HEK293 (cell line): ENCODE data around the gene RNF13.
A peak's percentile ranks its signal among the peaks of the same experiment; 100 is the strongest.

Experiments used
- GLIS2 ChIP-seq: fragments of 450-650 bp; formaldehyde crosslinking; IDR thresholded peaks from 2 replicates; pipeline ENCODE4 v1.5.1; 2016; ENCODE audit warnings: missing biosample characterization, missing genetic modification characterization
- KLF16 ChIP-seq: fragments of 450-650 bp; formaldehyde crosslinking; IDR thresholded peaks from 2 replicates; pipeline ENCODE4 v1.5.1; 2017; ENCODE audit warnings: missing biosample characterization, missing genetic modification characterization
- KLF9 ChIP-seq: fragments of 450-650 bp; formaldehyde crosslinking; IDR thresholded peaks from 2 replicates; pipeline ENCODE4 v1.5.1; 2016; ENCODE audit warnings: missing biosample characterization, missing genetic modification characterization, low read depth
- MYNN ChIP-seq: fragments of 450-650 bp; formaldehyde crosslinking; IDR thresholded peaks from 2 replicates; pipeline ENCODE4 v1.5.1; 2016; ENCODE audit warnings: missing biosample characterization, missing genetic modification characterization, borderline replicate concordance
- PRDM4 ChIP-seq: fragments of 450-650 bp; formaldehyde crosslinking; IDR thresholded peaks from 2 replicates; pipeline ENCODE4 v1.5.1; 2017; ENCODE audit warnings: missing biosample characterization, missing genetic modification characterization
- SETDB1 ChIP-seq: IDR thresholded peaks from one replicate; pipeline ENCODE4 v1.6.1; 2017; ENCODE audit warnings: mild to moderate bottlenecking, low read length, moderate library complexity, mixed read lengths; ENCODE audit not compliant: insufficient read length
- SP7 ChIP-seq: fragments of 450-650 bp; formaldehyde crosslinking; IDR thresholded peaks from 2 replicates; pipeline ENCODE4 v1.5.1; 2016; ENCODE audit warnings: missing biosample characterization, missing genetic modification characterization
- YY2 ChIP-seq: fragments of 450-650 bp; formaldehyde crosslinking; IDR thresholded peaks from 2 replicates; pipeline ENCODE4 v1.5.1; 2016; ENCODE audit warnings: missing biosample characterization, missing genetic modification characterization
- ZBTB7A ChIP-seq: fragments of 450-650 bp; formaldehyde crosslinking; IDR thresholded peaks from 2 replicates; pipeline ENCODE4 v1.5.1; 2016; ENCODE audit warnings: low read depth, missing biosample characterization, missing genetic modification characterization
- ZFHX2 ChIP-seq: fragments of 450-650 bp; formaldehyde crosslinking; conservative IDR thresholded peaks from 2 replicates; pipeline ENCODE4 v1.5.1; 2016; ENCODE audit warnings: missing biosample characterization, missing genetic modification characterization
- ZFP3 ChIP-seq: fragments of 450-650 bp; formaldehyde crosslinking; IDR thresholded peaks from 2 replicates; pipeline ENCODE4 v1.5.1; 2016; ENCODE audit warnings: low read depth, missing biosample characterization, missing genetic modification characterization
- ZNF184 ChIP-seq: fragments of 450-650 bp; IDR thresholded peaks from 2 replicates; pipeline ENCODE4 v1.5.1; 2018; ENCODE audit warnings: missing biosample characterization, mild to moderate bottlenecking, missing genetic modification characterization
- ZNF19 ChIP-seq: fragments of 450-650 bp; formaldehyde crosslinking; IDR thresholded peaks from 2 replicates; pipeline ENCODE4; 2016; ENCODE audit warnings: missing biosample characterization, missing genetic modification characterization, low read depth
- ZNF23 ChIP-seq: fragments of 450-650 bp; formaldehyde crosslinking; IDR thresholded peaks from 2 replicates; pipeline ENCODE4 v1.5.1; 2016; ENCODE audit warnings: missing biosample characterization, missing genetic modification characterization, borderline replicate concordance
- ZNF24 ChIP-seq: fragments of 450-650 bp; formaldehyde crosslinking; IDR thresholded peaks from 2 replicates; pipeline ENCODE4 v1.5.1; 2016; ENCODE audit warnings: missing biosample characterization, missing genetic modification characterization
- ZNF274 ChIP-seq, 2 experiments: fragments of 200-500 bp in 1 of 2; fragments of 450-650 bp in 1 of 2; sonication (Bioruptor generic) in 1 of 2; formaldehyde crosslinking in 1 of 2; IDR thresholded peaks; 2 replicates each; pipeline versions ENCODE4 v1.5.1 to v1.6.1; 2014 to 2016; ENCODE audit warnings: borderline replicate concordance in 1 of 2, inconsistent platforms in 1 of 2, low read length in 1 of 2, missing biosample characterization in 1 of 2, missing genetic modification characterization in 1 of 2
- ZNF292 ChIP-seq: fragments of 450-650 bp; formaldehyde crosslinking; IDR thresholded peaks from 2 replicates; pipeline ENCODE4 v1.5.1; 2016; ENCODE audit warnings: low read depth, missing biosample characterization, missing genetic modification characterization, borderline replicate concordance
- ZNF366 ChIP-seq: fragments of 450-650 bp; formaldehyde crosslinking; conservative IDR thresholded peaks from 2 replicates; pipeline ENCODE4 v1.5.1; 2016; ENCODE audit warnings: missing biosample characterization, missing genetic modification characterization
- ZNF398 ChIP-seq: fragments of 450-650 bp; formaldehyde crosslinking; IDR thresholded peaks from 2 replicates; pipeline ENCODE4 v1.5.1; 2017; ENCODE audit warnings: missing biosample characterization, missing genetic modification characterization
- ZNF621 ChIP-seq: fragments of 450-650 bp; formaldehyde crosslinking; IDR thresholded peaks from 2 replicates; pipeline ENCODE4 v1.5.1; 2017; ENCODE audit warnings: missing biosample characterization, missing genetic modification characterization
- ZNF660 ChIP-seq: fragments of 450-650 bp; IDR thresholded peaks from 2 replicates; pipeline ENCODE4 v1.5.1; 2018; ENCODE audit warnings: missing biosample characterization, mild to moderate bottlenecking, missing genetic modification characterization
- ZNF747 ChIP-seq: fragments of 450-650 bp; formaldehyde crosslinking; IDR thresholded peaks from 2 replicates; pipeline ENCODE4 v1.5.1; 2016; ENCODE audit warnings: missing biosample characterization, missing genetic modification characterization
- ZNF768 ChIP-seq: fragments of 450-650 bp; formaldehyde crosslinking; IDR thresholded peaks from 2 replicates; pipeline ENCODE4 v1.5.1; 2018; ENCODE audit warnings: missing biosample characterization, mild to moderate bottlenecking, missing genetic modification characterization
- ZNF792 ChIP-seq: fragments of 450-650 bp; formaldehyde crosslinking; IDR thresholded peaks from 2 replicates; pipeline ENCODE4 v1.5.1; 2016; ENCODE audit warnings: missing biosample characterization, missing genetic modification characterization
- ZNF830 ChIP-seq: fragments of 450-650 bp; IDR thresholded peaks from 2 replicates; pipeline ENCODE4 v1.5.0; 2018; ENCODE audit warnings: missing biosample characterization, missing genetic modification characterization, low read depth, mild to moderate bottlenecking, moderate library complexity
- ZSCAN16 ChIP-seq: fragments of 450-650 bp; formaldehyde crosslinking; IDR thresholded peaks from 2 replicates; pipeline ENCODE4 v1.5.1; 2016; ENCODE audit warnings: missing biosample characterization, missing genetic modification characterization
- TF ChIP-seq, protein P1 (sequence below): fragments of 450-650 bp; formaldehyde crosslinking; optimal IDR thresholded peaks from 2 replicates; pipeline ENCODE3; 2016; ENCODE audit warnings: missing biosample characterization, mild to moderate bottlenecking, missing genetic modification characterization
- TF ChIP-seq, protein P2 (sequence below): fragments of 450-650 bp; formaldehyde crosslinking; IDR thresholded peaks from 2 replicates; pipeline ENCODE4 v1.5.1; 2016; ENCODE audit warnings: missing biosample characterization, missing genetic modification characterization
- TF ChIP-seq, protein P3 (sequence below): fragments of 450-650 bp; formaldehyde crosslinking; IDR thresholded peaks from 2 replicates; pipeline ENCODE4 v1.5.1; 2017; ENCODE audit warnings: missing biosample characterization, missing genetic modification characterization
- TF ChIP-seq, protein P4 (sequence below): fragments of 450-650 bp; formaldehyde crosslinking; IDR thresholded peaks from 2 replicates; pipeline ENCODE4 v1.5.1; 2016; ENCODE audit warnings: missing biosample characterization, missing genetic modification characterization

The RNF13 gene

GRCh38 chr3:149812606-149813366 is at the start of gene RNF13 (continued):
- no peak for TF ChIP-seq PRDM4 (tag by site-specific recombination)
- TF ChIP-seq, protein P1, sequence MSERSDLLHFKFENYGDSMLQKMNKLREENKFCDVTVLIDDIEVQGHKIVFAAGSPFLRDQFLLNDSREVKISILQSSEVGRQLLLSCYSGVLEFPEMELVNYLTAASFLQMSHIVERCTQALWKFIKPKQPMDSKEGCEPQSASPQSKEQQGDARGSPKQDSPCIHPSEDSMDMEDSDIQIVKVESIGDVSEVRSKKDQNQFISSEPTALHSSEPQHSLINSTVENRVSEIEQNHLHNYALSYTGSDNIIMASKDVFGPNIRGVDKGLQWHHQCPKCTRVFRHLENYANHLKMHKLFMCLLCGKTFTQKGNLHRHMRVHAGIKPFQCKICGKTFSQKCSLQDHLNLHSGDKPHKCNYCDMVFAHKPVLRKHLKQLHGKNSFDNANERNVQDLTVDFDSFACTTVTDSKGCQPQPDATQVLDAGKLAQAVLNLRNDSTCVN (tag by site-specific recombination): peak; percentile 71
- TF ChIP-seq ZNF23 (tag by site-specific recombination): no peak
- TF ChIP-seq ZNF830 (tag by site-specific recombination): no peak
- no peak for TF ChIP-seq ZNF292 (tag by site-specific recombination)
- TF ChIP-seq KLF9 (tag by site-specific recombination): peak; percentile 83
- no peak for TF ChIP-seq YY2
- no peak for TF ChIP-seq GLIS2 (tag by site-specific recombination)
- TF ChIP-seq ZNF747 (tag by site-specific recombination): no peak
- no peak for TF ChIP-seq ZFP3 (tag by site-specific recombination)
- no peak for TF ChIP-seq ZNF768 (tag by site-specific recombination)
- TF ChIP-seq, protein P2, sequence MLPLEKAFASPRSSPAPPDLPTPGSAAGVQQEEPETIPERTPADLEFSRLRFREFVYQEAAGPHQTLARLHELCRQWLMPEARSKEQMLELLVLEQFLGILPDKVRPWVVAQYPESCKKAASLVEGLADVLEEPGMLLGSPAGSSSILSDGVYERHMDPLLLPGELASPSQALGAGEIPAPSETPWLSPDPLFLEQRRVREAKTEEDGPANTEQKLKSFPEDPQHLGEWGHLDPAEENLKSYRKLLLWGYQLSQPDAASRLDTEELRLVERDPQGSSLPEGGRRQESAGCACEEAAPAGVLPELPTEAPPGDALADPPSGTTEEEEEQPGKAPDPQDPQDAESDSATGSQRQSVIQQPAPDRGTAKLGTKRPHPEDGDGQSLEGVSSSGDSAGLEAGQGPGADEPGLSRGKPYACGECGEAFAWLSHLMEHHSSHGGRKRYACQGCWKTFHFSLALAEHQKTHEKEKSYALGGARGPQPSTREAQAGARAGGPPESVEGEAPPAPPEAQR (tag by site-specific recombination): no peak
- peak; percentile 22; the same call in 1 of the 2 replicates for TF ChIP-seq ZNF24
- TF ChIP-seq ZNF621: no peak
- no peak for TF ChIP-seq SETDB1
- TF ChIP-seq ZBTB7A (tag by site-specific recombination): no peak
- TF ChIP-seq ZNF366 (tag by site-specific recombination): peak; percentile 56
- peak; percentile 55; the same call in 1 of the 2 replicates for TF ChIP-seq KLF16 (tag by site-specific recombination)
- peak; percentile 56 for TF ChIP-seq ZFHX2 (tag by site-specific recombination)
- TF ChIP-seq ZSCAN16 (tag by site-specific recombination): 0 out of 2 replicates have a peak, but pooled peaks have one; percentile 15
- TF ChIP-seq MYNN (tag by site-specific recombination): no peak
- TF ChIP-seq ZNF792 (tag by site-specific recombination): no peak
- TF ChIP-seq ZNF274 (IDR thresholded peaks at IDR 0.05; ENCODE audit: low read length): no peak
- no peak for TF ChIP-seq ZNF274 (tag by site-specific recombination; IDR thresholded peaks at IDR 0.05; ENCODE audit: borderline replicate concordance)
- TF ChIP-seq, protein P3, sequence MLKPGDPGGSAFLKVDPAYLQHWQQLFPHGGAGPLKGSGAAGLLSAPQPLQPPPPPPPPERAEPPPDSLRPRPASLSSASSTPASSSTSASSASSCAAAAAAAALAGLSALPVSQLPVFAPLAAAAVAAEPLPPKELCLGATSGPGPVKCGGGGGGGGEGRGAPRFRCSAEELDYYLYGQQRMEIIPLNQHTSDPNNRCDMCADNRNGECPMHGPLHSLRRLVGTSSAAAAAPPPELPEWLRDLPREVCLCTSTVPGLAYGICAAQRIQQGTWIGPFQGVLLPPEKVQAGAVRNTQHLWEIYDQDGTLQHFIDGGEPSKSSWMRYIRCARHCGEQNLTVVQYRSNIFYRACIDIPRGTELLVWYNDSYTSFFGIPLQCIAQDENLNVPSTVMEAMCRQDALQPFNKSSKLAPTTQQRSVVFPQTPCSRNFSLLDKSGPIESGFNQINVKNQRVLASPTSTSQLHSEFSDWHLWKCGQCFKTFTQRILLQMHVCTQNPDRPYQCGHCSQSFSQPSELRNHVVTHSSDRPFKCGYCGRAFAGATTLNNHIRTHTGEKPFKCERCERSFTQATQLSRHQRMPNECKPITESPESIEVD (tag by site-specific recombination): no peak
- TF ChIP-seq SP7: peak; percentile 65
- TF ChIP-seq ZNF398 (tag by site-specific recombination): no peak
- no peak for TF ChIP-seq ZNF19 (tag by site-specific recombination)
- TF ChIP-seq ZNF660 (tag by site-specific recombination): peak; percentile 66; the same call in 1 of the 2 replicates
- TF ChIP-seq ZNF184 (tag by site-specific recombination): no peak
- TF ChIP-seq, protein P4, sequence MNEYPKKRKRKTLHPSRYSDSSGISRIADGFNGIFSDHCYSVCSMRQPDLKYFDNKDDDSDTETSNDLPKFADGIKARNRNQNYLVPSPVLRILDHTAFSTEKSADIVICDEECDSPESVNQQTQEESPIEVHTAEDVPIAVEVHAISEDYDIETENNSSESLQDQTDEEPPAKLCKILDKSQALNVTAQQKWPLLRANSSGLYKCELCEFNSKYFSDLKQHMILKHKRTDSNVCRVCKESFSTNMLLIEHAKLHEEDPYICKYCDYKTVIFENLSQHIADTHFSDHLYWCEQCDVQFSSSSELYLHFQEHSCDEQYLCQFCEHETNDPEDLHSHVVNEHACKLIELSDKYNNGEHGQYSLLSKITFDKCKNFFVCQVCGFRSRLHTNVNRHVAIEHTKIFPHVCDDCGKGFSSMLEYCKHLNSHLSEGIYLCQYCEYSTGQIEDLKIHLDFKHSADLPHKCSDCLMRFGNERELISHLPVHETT (tag by site-specific recombination): peak; percentile 25; the same call in 1 of the 2 replicates
